Smooth muscle cell (in vitro differentiated cells): ENCODE results near the gene CBR1. TPM values are rescaled to one million over a fixed set of nuclear protein-coding genes. Genes with fewer than 3 reads are reported as not detected.

ENCODE experiments used
- DNase-seq: peaks from one replicate; lab custom pipeline; 2025; ENCODE audit not compliant: unreplicated experiment; lab: John Stamatoyannopoulos, UW
- H2AFZ ChIP-seq: fragments of 200-600 bp; sonication (generic); 2 replicates; pipeline ENCODE4 v1.6.0; 2016; ENCODE audit warnings: antibody characterized with exemption, low read depth, mild to moderate bottlenecking
- H3F3A ChIP-seq: fragments of 200-600 bp; sonication (generic); 2 replicates; pipeline ENCODE4 v1.6.0; 2017; ENCODE audit warnings: antibody characterized with exemption, low read depth
- H3K27ac ChIP-seq: fragments of 200-600 bp; sonication (generic); 2 replicates; pipeline ENCODE4 v1.5.1; 2016; ENCODE audit warnings: low read depth, mild to moderate bottlenecking
- H3K27me3 ChIP-seq: fragments of 200-600 bp; sonication (generic); 2 replicates; pipeline ENCODE4 v1.6.1; 2016; ENCODE audit warnings: low read depth, mild to moderate bottlenecking
- H3K36me3 ChIP-seq: fragments of 200-600 bp; sonication (generic); 2 replicates; pipeline ENCODE4 v1.5.1; 2016; ENCODE audit warnings: low read depth
- H3K4me1 ChIP-seq: fragments of 200-600 bp; sonication (generic); 2 replicates; pipeline ENCODE4 v1.5.1; 2016; ENCODE audit warnings: low read depth
- H3K4me2 ChIP-seq: fragments of 200-600 bp; sonication (generic); 2 replicates; pipeline ENCODE4 v1.6.0; 2016; ENCODE audit warnings: mild to moderate bottlenecking
- H3K4me3 ChIP-seq: fragments of 200-600 bp; sonication (generic); 2 replicates; pipeline ENCODE4 v1.5.1; 2016; ENCODE audit warnings: mild to moderate bottlenecking
- H3K79me2 ChIP-seq: fragments of 200-600 bp; sonication (generic); 2 replicates; pipeline ENCODE4 v1.6.0; 2016; ENCODE audit warnings: low read depth, mild to moderate bottlenecking
- H3K9ac ChIP-seq: fragments of 200-600 bp; sonication (generic); 2 replicates; pipeline ENCODE4 v1.6.0; 2016; ENCODE audit warnings: low read depth
- H3K9me3 ChIP-seq: fragments of 200-600 bp; sonication (generic); replicated peaks from 2 replicates; pipeline ENCODE4 v1.5.1; 2016; ENCODE audit warnings: low read depth
- H4K20me1 ChIP-seq: fragments of 200-600 bp; sonication (generic); 2 replicates; pipeline ENCODE4 v1.6.0; 2016; ENCODE audit warnings: low read depth
- WGBS: methylation state at CpG from one replicate; pipeline ENCODE4 v1.1.7; 2016; ENCODE audit warnings: low lambda C conversion rate; 5-methylcytosine and 5-hydroxymethylcytosine counted together
- polyA plus RNA-seq: library from polyadenylated mRNA; unstranded; fragments of >200 nt; fragmentation: Nextera tagmentation; extraction: Ambion mirVana; gene quantifications from 2 replicates; pipeline ENCODE4 v1.2.1, GENCODE V29; 2016
- total RNA-seq: library from RNA; depleted of rRNA; stranded (reverse); fragments of >200 nt; gene quantifications from 2 replicates; pipeline ENCODE4 v1.2.3, GENCODE V29; 2014
- TF ChIP-seq, protein P1 (sequence below): fragments of 200-600 bp; sonication (generic); IDR thresholded peaks from 2 replicates; pipeline ENCODE4 v1.5.1; 2017; ENCODE audit warnings: borderline replicate concordance, mild to moderate bottlenecking, antibody characterized with exemption; ENCODE audit not compliant: insufficient read depth, poor library complexity, severe bottlenecking

CBR1 gene
- total and polyA plus RNA-seq, 2 experiments from 2014 or later: 67.1 to 90.7 TPM

GRCh38 chr21:36096398-36097290 is 26.8 kb downstream of the CBR1 start:
- H2AFZ ChIP-seq: no peak overlapping the region
- no peak overlapping the region for H3K9ac ChIP-seq
- no peaks in the 10 kb centered on the region for H3K36me3 ChIP-seq
- no peaks in the 10 kb centered on the region for H4K20me1 ChIP-seq
- TF ChIP-seq, protein P1, sequence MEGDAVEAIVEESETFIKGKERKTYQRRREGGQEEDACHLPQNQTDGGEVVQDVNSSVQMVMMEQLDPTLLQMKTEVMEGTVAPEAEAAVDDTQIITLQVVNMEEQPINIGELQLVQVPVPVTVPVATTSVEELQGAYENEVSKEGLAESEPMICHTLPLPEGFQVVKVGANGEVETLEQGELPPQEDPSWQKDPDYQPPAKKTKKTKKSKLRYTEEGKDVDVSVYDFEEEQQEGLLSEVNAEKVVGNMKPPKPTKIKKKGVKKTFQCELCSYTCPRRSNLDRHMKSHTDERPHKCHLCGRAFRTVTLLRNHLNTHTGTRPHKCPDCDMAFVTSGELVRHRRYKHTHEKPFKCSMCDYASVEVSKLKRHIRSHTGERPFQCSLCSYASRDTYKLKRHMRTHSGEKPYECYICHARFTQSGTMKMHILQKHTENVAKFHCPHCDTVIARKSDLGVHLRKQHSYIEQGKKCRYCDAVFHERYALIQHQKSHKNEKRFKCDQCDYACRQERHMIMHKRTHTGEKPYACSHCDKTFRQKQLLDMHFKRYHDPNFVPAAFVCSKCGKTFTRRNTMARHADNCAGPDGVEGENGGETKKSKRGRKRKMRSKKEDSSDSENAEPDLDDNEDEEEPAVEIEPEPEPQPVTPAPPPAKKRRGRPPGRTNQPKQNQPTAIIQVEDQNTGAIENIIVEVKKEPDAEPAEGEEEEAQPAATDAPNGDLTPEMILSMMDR: no peak
- 59% methylated on average over 1 of the region's 1 CpG for WGBS
- peaks cover 13% of the 10 kb centered on the region for H3K4me1 ChIP-seq
- H3K27ac ChIP-seq: no peak overlapping the region
- H3K4me3 ChIP-seq: no peak overlapping the region
- H3F3A ChIP-seq: no peaks in the 10 kb centered on the region
- no peaks in the 10 kb centered on the region for H3K9me3 ChIP-seq
- H3K27me3 ChIP-seq: no peaks in the 10 kb centered on the region
- no peak for DNase-seq
- no peak overlapping the region for H3K4me2 ChIP-seq
- H3K79me2 ChIP-seq: no peaks in the 10 kb centered on the region

- Histone ChIP-seq H3K4me3 (no peak overlapping the region), H3K27me3 (no peaks in the 10 kb centered on the region), H3K9me3 (no peaks in the 10 kb centered on the region), H2AFZ (no peak overlapping the region), H4K20me1 (no peaks in the 10 kb centered on the region), H3K4me1 (peaks cover 13% of the 10 kb centered on the region), H3K79me2 (no peaks in the 10 kb centered on the region), H3K4me2 (no peak overlapping the region), H3K27ac (no peak overlapping the region), H3K9ac (no peak overlapping the region), H3K36me3 (no peaks in the 10 kb centered on the region), H3F3A (no peaks in the 10 kb centered on the region)
- TF ChIP-seq, protein P1: no peak
- WGBS: 69% methylated on average over 8 of the region's 8 CpGs
- DNase-seq: no peak
Measured at GRCh38 chr21:36097427-36098181, 27.8 kb downstream of the CBR1 start.

GRCh38 chr21:36098182-36098532 is 28.3 kb downstream of the CBR1 start:
- Histone ChIP-seq H3K27ac (no peak overlapping the region), H3K27me3 (no peaks in the 10 kb centered on the region), H4K20me1 (no peaks in the 10 kb centered on the region), H3K4me1 (peaks cover 13% of the 10 kb centered on the region), H3K79me2 (no peaks in the 10 kb centered on the region), H3F3A (no peaks in the 10 kb centered on the region), H2AFZ (no peak overlapping the region), H3K4me2 (no peak overlapping the region), H3K9ac (no peak overlapping the region), H3K9me3 (no peaks in the 10 kb centered on the region), H3K36me3 (no peaks in the 10 kb centered on the region), H3K4me3 (no peak overlapping the region)
- TF ChIP-seq, protein P1: no peak
- DNase-seq: no peak
- 80% methylated on average over 2 of the region's 2 CpGs for WGBS
